MM.1S (cell line): ENCODE results near the gene IL17RE.

Source experiments
- EZH2 ChIP-seq: fragments of 300-600 bp; sonication (generic); optimal IDR thresholded peaks from 2 replicates; pipeline ENCODE3; 2017; ENCODE audit warnings: low read depth, mild to moderate bottlenecking, antibody characterized with exemption, low read length, mixed read lengths
- TF ChIP-seq, protein P1 (sequence below): fragments of 300-600 bp; sonication (generic); IDR thresholded peaks from 2 replicates; pipeline ENCODE4 v1.5.1; 2016; ENCODE audit warnings: antibody characterized with exemption, low read length, mixed read lengths

DNA sequence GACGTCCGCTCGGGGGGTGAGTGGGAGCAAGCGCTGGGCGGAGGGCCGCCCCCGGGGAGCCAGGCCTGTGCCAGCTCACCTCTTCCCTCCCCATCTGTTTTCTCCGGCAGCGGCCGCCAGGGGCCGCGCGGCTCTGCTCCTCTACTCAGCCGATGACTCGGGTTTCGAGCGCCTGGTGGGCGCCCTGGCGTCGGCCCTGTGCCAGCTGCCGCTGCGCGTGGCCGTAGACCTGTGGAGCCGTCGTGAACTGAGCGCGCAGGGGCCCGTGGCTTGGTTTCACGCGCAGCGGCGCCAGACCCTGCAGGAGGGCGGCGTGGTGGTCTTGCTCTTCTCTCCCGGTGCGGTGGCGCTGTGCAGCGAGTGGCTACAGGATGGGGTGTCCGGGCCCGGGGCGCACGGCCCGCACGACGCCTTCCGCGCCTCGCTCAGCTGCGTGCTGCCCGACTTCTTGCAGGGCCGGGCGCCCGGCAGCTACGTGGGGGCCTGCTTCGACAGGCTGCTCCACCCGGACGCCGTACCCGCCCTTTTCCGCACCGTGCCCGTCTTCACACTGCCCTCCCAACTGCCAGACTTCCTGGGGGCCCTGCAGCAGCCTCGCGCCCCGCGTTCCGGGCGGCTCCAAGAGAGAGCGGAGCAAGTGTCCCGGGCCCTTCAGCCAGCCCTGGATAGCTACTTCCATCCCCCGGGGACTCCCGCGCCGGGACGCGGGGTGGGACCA, 30.4 kb downstream of the IL17RE start:
- TF ChIP-seq, protein P1, sequence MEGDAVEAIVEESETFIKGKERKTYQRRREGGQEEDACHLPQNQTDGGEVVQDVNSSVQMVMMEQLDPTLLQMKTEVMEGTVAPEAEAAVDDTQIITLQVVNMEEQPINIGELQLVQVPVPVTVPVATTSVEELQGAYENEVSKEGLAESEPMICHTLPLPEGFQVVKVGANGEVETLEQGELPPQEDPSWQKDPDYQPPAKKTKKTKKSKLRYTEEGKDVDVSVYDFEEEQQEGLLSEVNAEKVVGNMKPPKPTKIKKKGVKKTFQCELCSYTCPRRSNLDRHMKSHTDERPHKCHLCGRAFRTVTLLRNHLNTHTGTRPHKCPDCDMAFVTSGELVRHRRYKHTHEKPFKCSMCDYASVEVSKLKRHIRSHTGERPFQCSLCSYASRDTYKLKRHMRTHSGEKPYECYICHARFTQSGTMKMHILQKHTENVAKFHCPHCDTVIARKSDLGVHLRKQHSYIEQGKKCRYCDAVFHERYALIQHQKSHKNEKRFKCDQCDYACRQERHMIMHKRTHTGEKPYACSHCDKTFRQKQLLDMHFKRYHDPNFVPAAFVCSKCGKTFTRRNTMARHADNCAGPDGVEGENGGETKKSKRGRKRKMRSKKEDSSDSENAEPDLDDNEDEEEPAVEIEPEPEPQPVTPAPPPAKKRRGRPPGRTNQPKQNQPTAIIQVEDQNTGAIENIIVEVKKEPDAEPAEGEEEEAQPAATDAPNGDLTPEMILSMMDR: peak; percentile 76
- no peak for TF ChIP-seq EZH2
